ENCODE measurements around the gene CCDC91.

Gene CCDC91

DNA sequence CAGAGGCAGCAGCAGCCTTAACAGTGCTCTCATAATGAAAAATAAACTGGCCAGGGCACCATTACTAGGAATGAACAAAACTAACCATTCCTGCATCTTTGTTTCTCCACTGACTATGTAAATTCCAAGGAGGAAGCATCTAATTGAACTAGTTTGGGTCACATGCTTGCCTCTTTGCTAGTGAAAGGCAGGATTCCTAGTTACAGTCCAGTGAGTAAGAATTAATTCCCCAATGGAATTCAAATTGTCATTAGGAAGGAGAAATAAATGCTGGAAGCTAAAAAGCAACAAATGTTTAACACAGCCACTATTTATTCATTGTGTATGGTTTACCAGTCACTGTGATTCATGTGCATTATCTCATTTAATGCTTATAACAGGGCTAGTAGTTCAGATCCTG, 316.0 kb downstream of the CCDC91 start:
- H3K4me3 ChIP-seq (ENCODE audit: low read depth, low read length), result no peak overlapping the region
- TF ChIP-seq, protein P1, sequence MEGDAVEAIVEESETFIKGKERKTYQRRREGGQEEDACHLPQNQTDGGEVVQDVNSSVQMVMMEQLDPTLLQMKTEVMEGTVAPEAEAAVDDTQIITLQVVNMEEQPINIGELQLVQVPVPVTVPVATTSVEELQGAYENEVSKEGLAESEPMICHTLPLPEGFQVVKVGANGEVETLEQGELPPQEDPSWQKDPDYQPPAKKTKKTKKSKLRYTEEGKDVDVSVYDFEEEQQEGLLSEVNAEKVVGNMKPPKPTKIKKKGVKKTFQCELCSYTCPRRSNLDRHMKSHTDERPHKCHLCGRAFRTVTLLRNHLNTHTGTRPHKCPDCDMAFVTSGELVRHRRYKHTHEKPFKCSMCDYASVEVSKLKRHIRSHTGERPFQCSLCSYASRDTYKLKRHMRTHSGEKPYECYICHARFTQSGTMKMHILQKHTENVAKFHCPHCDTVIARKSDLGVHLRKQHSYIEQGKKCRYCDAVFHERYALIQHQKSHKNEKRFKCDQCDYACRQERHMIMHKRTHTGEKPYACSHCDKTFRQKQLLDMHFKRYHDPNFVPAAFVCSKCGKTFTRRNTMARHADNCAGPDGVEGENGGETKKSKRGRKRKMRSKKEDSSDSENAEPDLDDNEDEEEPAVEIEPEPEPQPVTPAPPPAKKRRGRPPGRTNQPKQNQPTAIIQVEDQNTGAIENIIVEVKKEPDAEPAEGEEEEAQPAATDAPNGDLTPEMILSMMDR (IDR thresholded peaks at IDR 0.05; ENCODE audit: control insufficient read depth, extremely low read depth, insufficient read depth), result no peak
- DNase-seq (ENCODE audit: low read depth), result no peak

DNA sequence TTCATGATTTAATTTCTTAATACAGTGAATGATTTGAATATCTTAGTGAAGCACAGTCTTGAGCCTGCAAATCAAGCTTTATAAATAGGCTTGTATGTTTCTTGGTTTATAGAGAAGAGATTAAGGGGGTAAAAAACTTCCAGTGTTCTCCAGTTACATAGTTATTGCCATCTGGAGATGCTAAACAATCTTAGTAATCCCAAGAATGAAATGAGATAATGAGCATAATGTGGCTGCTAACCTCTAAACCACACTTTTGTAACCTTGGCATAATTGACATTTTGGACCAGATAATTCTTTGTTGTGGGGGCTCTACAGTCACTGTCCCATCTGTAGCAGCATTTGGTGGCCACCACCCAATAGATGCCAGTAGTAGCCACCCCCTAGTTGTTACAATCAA, 316.8 kb downstream of the CCDC91 start:
- TF ChIP-seq, protein P1 (IDR thresholded peaks at IDR 0.05; ENCODE audit: control insufficient read depth, extremely low read depth, insufficient read depth), result no peak
- no peak for DNase-seq (ENCODE audit: low read depth)
- H3K4me3 ChIP-seq (ENCODE audit: low read depth, low read length), result no peak overlapping the region

- H3K4me3 ChIP-seq (ENCODE audit: low read depth, low read length), result no peak overlapping the region
- no peak for DNase-seq (ENCODE audit: low read depth)
- TF ChIP-seq, protein P1 (IDR thresholded peaks at IDR 0.05; ENCODE audit: control insufficient read depth, extremely low read depth, insufficient read depth), result no peak
Observed at GRCh38 chr12:28507867-28508266, 317.6 kb downstream of the CCDC91 start.

GRCh38 chr12:28512406-28512805, 322.1 kb downstream of the CCDC91 start:
- no peak for DNase-seq (ENCODE audit: low read depth)
- H3K4me3 ChIP-seq (ENCODE audit: low read depth, low read length), result no peak overlapping the region
- TF ChIP-seq, protein P1 (IDR thresholded peaks at IDR 0.05; ENCODE audit: control insufficient read depth, extremely low read depth, insufficient read depth), result no peak

- H3K4me3 ChIP-seq (ENCODE audit: low read depth, low read length), result no peak overlapping the region
- TF ChIP-seq, protein P1 (IDR thresholded peaks at IDR 0.05; ENCODE audit: control insufficient read depth, extremely low read depth, insufficient read depth), result no peak
- no peak for DNase-seq (ENCODE audit: low read depth)
Observed at GRCh38 chr12:28512876-28513275, 322.6 kb downstream of the CCDC91 start.

DNA sequence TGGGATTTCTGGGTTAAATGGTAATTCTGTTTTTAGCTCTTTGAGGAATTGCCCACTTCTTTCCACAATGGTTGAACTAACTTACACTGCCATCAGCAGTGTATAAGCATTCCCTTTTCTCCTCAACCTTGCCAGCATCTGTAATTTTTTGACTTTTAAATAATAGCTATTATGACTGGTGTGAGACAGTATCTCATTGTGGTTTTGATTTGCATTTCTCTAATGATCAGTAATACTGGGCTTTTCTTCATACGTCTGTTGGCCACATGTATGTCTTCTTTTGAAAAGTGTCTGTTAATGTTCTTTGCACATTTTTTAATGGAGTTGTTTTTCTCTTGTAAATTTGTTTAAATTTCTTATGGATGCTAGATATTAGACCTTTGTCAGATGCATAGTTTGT, 323.7 kb downstream of the CCDC91 start:
- TF ChIP-seq, protein P1 (IDR thresholded peaks at IDR 0.05; ENCODE audit: control insufficient read depth, extremely low read depth, insufficient read depth), result no peak
- H3K4me3 ChIP-seq (ENCODE audit: low read depth, low read length), result no peak overlapping the region
- DNase-seq (ENCODE audit: low read depth), result no peak

GRCh38 chr12:28517101-28517500, 326.8 kb downstream of the CCDC91 start:
- TF ChIP-seq, protein P1 (IDR thresholded peaks at IDR 0.05; ENCODE audit: control insufficient read depth, extremely low read depth, insufficient read depth), result no peak
- H3K4me3 ChIP-seq (ENCODE audit: low read depth, low read length), result no peak overlapping the region
- DNase-seq (ENCODE audit: low read depth), result no peak
